MCF 10A (cell line): Measurements from ENCODE around the gene MTA3. TPM values are rescaled to one million over a fixed set of nuclear protein-coding genes. Genes with fewer than 3 reads are reported as not detected.

ENCODE experiments used
- BruUV-seq: library from RNA; stranded (reverse); fragments of 400-500 nt; replicated peaks from 2 replicates; lab custom pipeline; 2021; lab: Mats Ljungman, UMichigan
- CTCF ChIA-PET: fragments of 300-600 bp; sonication (Branson Sonifier 250); formaldehyde crosslinking; extraction: SDS; loops from one replicate; lab custom pipeline; 2021; ENCODE audit warnings: antibody characterized with exemption, inconsistent platforms; lab: Yijun Ruan, JAX
- POLR2A ChIA-PET: fragments of 300-600, 350-650 bp; sonication (Branson Sonifier 250); formaldehyde crosslinking; extraction: SDS; loops from one replicate; lab custom pipeline; 2020; ENCODE audit warnings: antibody characterized with exemption, inconsistent platforms; lab: Yijun Ruan, JAX
- DNase-seq: peaks from one replicate; pipeline ENCODE4 v3.0.0-alpha.2; 2018; ENCODE audit not compliant: unreplicated experiment
- H3K27ac Mint-ChIP-seq: one replicate; pipeline ENCODE4 v1.8.0; 2022; ENCODE audit warnings: mild to moderate bottlenecking, low read depth, mixed read lengths; ENCODE audit not compliant: unreplicated experiment
- H3K27me3 Mint-ChIP-seq: one replicate; pipeline ENCODE4 v1.8.0; 2022; ENCODE audit warnings: mixed read lengths; ENCODE audit not compliant: insufficient read depth, unreplicated experiment
- H3K36me3 Mint-ChIP-seq: one replicate; pipeline ENCODE4 v1.8.0; 2022; ENCODE audit warnings: mild to moderate bottlenecking, moderate library complexity, mixed read lengths; ENCODE audit not compliant: insufficient read depth, unreplicated experiment
- H3K4me1 Mint-ChIP-seq: one replicate; pipeline ENCODE4 v1.8.0; 2022; ENCODE audit warnings: mixed read lengths; ENCODE audit not compliant: insufficient read depth, unreplicated experiment
- H3K4me3 Mint-ChIP-seq: one replicate; pipeline ENCODE4 v1.8.0; 2022; ENCODE audit warnings: mild to moderate bottlenecking, moderate library complexity, mixed read lengths; ENCODE audit not compliant: unreplicated experiment
- H3K9me3 Mint-ChIP-seq: one replicate; pipeline ENCODE4 v1.8.0; 2022; ENCODE audit warnings: mixed read lengths; ENCODE audit not compliant: unreplicated experiment
- intact Hi-C: fragments of 100-400 bp; cut with micrococcal nuclease; formaldehyde crosslinking; loops from 2 replicates; pipeline ENCODE4 v1.14.1; 2022
- total RNA-seq: library from RNA; stranded (reverse); gene quantifications from 2 replicates; pipeline ENCODE4 v1.2.3, GENCODE V29; 2022
- TF ChIP-seq, protein P1 (sequence below): fragments of 200-600 bp; IDR thresholded peaks from one replicate; pipeline ENCODE4 v1.8.0; 2022; ENCODE audit warnings: antibody characterized with exemption, mild to moderate bottlenecking; ENCODE audit not compliant: unreplicated experiment

The MTA3 gene
- total RNA-seq, 1 experiment from 2014 or later, result 41.4 TPM

DNA sequence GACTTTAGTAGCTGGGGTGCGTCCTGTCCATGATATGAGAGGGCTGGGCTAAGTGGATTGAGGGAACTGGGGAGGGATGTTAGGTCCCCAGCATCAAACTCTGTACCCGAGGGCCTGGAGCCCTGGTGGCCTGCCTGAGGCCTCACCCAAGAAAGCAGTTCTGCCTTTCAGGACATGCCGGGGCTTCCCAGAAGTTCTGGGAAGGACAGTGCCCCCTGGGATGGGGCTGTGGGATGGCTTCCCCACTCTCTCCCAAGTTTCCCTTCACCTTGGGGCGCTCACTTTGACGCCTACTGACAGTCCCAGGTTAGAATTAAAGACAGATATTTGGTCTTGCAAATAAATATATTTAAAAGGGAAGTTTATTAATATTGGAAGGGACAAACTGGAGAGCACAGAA is 193.7 kb downstream of the MTA3 start:
- intact Hi-C loops, result no loop called here
- no peaks in the 10 kb centered on the region for H3K36me3 Mint-ChIP-seq
- ChIA-PET POLR2A (no interaction called here), CTCF (no interaction called here)
- no peaks in the 10 kb centered on the region for H3K9me3 Mint-ChIP-seq
- H3K27ac Mint-ChIP-seq, result no peak overlapping the region
- TF ChIP-seq, protein P1, sequence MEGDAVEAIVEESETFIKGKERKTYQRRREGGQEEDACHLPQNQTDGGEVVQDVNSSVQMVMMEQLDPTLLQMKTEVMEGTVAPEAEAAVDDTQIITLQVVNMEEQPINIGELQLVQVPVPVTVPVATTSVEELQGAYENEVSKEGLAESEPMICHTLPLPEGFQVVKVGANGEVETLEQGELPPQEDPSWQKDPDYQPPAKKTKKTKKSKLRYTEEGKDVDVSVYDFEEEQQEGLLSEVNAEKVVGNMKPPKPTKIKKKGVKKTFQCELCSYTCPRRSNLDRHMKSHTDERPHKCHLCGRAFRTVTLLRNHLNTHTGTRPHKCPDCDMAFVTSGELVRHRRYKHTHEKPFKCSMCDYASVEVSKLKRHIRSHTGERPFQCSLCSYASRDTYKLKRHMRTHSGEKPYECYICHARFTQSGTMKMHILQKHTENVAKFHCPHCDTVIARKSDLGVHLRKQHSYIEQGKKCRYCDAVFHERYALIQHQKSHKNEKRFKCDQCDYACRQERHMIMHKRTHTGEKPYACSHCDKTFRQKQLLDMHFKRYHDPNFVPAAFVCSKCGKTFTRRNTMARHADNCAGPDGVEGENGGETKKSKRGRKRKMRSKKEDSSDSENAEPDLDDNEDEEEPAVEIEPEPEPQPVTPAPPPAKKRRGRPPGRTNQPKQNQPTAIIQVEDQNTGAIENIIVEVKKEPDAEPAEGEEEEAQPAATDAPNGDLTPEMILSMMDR, result no peak
- DNase-seq, result no peak
- H3K27me3 Mint-ChIP-seq, result no peaks in the 10 kb centered on the region
- H3K4me3 Mint-ChIP-seq, result no peak overlapping the region
- H3K4me1 Mint-ChIP-seq, result peaks cover 6% of the 10 kb centered on the region
- BruUV-seq, result no TSS peak

DNA sequence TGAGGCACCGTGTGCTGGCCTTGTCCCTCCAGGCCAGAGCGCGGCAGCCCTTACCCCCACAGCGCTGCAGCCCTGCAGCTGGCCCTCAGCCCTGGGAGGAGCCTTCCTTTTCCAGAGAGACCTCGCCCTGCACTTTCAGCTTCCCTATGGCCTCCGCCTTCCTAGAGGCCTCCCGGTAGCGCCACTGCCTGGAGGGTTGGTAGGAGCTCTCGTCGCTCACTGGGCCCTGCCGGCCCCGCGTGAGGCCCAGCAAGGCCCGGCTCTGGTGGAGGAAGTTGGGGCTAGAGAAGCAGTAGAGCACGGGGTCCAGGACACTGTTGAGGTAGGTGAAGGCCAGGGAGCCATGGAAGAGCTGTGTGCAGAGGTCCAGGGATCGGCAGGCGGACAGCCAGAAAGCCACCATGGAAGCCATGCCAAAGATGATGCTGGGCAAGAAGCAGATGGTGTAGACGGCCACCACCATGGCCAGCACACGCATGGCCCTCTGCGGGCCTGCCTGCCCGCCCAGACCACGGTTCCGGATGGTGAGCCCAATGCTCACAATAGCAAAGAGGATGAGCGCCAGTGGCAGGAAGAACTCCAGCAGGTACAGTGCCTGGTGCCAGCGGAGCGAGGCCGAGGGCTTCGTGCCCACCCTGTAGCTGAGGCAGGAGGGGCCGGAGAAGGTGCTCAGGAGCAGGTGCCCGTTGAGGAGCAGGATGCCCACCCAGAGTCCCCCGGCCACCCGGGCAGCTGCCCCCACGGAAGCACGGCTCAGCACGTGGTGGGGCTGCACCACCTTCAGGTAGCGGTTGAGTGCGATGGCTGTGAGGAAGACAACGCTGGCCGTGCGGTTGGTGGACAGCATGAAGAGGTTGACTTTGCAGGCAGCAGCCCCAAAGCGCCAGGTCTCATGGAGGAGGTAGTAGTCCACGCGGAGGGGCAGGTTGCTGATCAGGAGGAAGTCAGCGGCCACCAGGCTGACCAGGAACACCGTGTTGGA is 194.7 kb downstream of the MTA3 start:
- no peak for DNase-seq
- Mint-ChIP-seq H3K27ac (peak overlapping the region; percentile 40), H3K36me3 (no peaks in the 10 kb centered on the region), H3K9me3 (no peaks in the 10 kb centered on the region), H3K4me3 (no peak overlapping the region), H3K4me1 (peaks cover 6% of the 10 kb centered on the region), H3K27me3 (no peaks in the 10 kb centered on the region)
- TF ChIP-seq, protein P1, result no peak
- ChIA-PET CTCF (no interaction called here), POLR2A (no interaction called here)
- intact Hi-C loops, result no loop called here
- BruUV-seq, result no TSS peak

DNA sequence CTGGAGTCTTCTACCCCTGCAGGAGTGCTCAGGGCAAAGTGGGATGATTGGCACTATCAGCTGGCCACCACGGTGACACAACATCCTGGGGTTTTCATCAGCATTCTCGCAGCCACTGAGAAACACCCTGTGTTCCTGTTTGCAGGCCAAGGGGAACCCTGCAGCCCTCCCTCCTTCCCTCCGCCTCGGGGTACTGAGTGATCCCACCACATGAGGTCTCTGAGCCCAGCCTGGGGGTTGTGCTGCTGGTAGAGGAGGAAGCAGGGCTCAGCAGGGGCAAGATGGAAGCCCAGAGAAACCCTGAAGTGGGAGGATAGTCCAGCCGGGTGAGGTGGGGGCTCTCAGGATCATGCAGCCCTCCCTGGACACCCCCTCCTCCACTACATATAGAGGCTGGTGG is 195.7 kb downstream of the MTA3 start, which contains the start of gene OXER1:
Gene OXER1 (minus strand): TSS at position 40 of the 400 bp plus-strand sequence. CDS start 73 bp downstream, outside the sequence.
- TF ChIP-seq, protein P1, result no peak
- no peaks in the 10 kb centered on the region for H3K9me3 Mint-ChIP-seq
- no peak for DNase-seq
- intact Hi-C loops, result no loop called here
- peak within 1 kb of the TSS; percentile 40 for H3K27ac Mint-ChIP-seq
- CTCF ChIA-PET, result no interaction called here
- no peaks in the 10 kb centered on the region for H3K36me3 Mint-ChIP-seq
- POLR2A ChIA-PET, result no interaction called here
- peaks cover 6% of the 10 kb centered on the region for H3K4me1 Mint-ChIP-seq
- no TSS peak for BruUV-seq
- no peak within 1 kb of the TSS for H3K4me3 Mint-ChIP-seq
- H3K27me3 Mint-ChIP-seq, result no peaks in the 10 kb centered on the region

DNA sequence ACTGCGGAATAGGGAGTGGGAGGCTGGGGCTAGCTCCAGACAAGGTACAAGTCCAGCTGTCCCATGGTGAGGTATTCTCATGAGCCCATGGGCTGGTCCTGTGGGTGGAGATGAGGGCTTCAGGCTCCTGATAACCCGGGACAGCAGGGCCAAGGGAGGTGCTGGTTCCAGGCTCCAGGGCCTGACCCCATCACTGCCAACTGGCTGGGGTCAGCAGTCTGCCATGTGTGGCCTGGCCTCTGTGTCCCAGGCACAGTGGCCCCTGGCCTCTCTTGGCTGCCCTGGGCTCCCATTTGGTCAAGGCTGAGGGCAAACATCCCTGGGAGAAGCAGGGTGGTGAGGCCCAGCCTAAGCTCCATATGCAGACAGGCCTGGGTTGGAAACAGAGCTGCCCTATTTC is 196.5 kb downstream of the MTA3 start:
- Mint-ChIP-seq H3K4me1 (peaks cover 6% of the 10 kb centered on the region), H3K9me3 (no peaks in the 10 kb centered on the region), H3K27ac (no peak overlapping the region), H3K4me3 (no peak overlapping the region), H3K36me3 (no peaks in the 10 kb centered on the region), H3K27me3 (no peaks in the 10 kb centered on the region)
- no TSS peak for BruUV-seq
- ChIA-PET POLR2A (no interaction called here), CTCF (no interaction called here)
- intact Hi-C loops, result no loop called here
- TF ChIP-seq, protein P1, result no peak
- DNase-seq, result no peak
